ENCODE measurements around the gene EP400.

The EP400 gene

GRCh38 chr12:132021965-132022364 lies 72.2 kb downstream of the EP400 start:
- TF ChIP-seq, protein P1, sequence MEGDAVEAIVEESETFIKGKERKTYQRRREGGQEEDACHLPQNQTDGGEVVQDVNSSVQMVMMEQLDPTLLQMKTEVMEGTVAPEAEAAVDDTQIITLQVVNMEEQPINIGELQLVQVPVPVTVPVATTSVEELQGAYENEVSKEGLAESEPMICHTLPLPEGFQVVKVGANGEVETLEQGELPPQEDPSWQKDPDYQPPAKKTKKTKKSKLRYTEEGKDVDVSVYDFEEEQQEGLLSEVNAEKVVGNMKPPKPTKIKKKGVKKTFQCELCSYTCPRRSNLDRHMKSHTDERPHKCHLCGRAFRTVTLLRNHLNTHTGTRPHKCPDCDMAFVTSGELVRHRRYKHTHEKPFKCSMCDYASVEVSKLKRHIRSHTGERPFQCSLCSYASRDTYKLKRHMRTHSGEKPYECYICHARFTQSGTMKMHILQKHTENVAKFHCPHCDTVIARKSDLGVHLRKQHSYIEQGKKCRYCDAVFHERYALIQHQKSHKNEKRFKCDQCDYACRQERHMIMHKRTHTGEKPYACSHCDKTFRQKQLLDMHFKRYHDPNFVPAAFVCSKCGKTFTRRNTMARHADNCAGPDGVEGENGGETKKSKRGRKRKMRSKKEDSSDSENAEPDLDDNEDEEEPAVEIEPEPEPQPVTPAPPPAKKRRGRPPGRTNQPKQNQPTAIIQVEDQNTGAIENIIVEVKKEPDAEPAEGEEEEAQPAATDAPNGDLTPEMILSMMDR (IDR thresholded peaks at IDR 0.05; ENCODE audit: low read depth, low read length), result no peak
- H3K4me3 ChIP-seq (ENCODE audit: low read depth, low read length), result no peak overlapping the region

DNA sequence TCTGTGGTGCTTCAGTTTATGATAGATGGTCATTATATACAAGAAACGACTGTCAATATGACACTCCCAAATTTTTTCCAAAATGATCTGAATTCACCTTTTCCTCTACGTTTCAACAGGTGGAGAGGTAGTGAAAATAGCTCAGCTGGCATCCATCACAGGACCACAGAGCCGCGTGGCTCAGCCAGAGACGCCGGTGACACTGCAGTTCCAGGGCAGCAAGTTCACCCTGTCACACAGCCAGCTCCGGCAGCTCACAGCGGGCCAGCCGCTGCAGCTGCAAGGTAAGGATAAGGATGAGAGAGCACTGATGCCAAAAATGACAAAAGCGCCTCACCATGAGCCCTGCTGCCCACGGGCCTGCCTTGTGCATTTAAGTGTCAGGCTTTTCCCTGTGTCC lies 73.9 kb downstream of the EP400 start:
- TF ChIP-seq, protein P1 (IDR thresholded peaks at IDR 0.05; ENCODE audit: low read depth, low read length), result no peak
- no peak overlapping the region for H3K4me3 ChIP-seq (ENCODE audit: low read depth, low read length)

- no peak overlapping the region for H3K4me3 ChIP-seq (ENCODE audit: low read depth, low read length)
- TF ChIP-seq, protein P1 (IDR thresholded peaks at IDR 0.05; ENCODE audit: low read depth, low read length), result no peak
These were observed 75.0 kb downstream of the EP400 start for GRCh38 chr12:132024758-132025157.

- TF ChIP-seq, protein P1 (IDR thresholded peaks at IDR 0.05; ENCODE audit: low read depth, low read length), result no peak
- H3K4me3 ChIP-seq (ENCODE audit: low read depth, low read length), result no peak overlapping the region
These were observed 75.8 kb downstream of the EP400 start for GRCh38 chr12:132025526-132025925.

DNA sequence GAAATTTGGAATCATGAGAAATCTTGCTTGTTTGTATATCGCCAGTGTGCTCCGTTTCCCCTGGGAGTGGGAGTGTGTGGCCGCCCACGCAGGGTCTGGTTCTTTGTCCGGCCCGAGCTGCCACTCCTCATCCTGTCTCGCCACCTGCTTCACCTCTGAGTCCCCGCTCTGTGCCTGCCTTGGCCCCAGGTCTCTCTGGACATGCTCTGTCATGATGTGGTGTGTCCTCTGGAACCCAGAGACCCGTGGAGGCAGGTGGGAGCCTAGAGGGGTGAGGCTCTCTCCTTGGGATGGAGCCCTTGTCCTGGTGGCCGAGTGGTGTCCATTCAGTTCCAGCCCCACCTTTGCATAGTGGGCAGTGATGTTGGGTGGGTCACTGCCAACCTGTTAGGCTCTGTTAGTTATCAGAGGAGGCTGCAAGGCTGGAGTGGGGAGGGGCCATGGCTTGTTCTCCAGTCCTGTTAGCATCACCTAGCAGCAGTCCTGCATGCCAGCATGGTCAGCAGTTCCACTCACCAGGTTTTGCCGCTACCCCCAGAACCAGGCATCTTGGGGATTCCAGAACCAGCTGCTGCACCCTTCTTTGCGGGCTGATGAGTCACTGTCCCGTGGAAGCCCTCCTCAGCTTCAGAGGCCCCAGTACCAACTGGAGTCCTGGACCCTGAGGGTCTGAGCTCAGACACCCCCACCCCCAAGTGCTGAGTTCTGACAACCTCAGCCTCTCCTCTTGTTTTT lies 76.5 kb downstream of the EP400 start:
- H3K4me3 ChIP-seq (ENCODE audit: low read depth, low read length), result no peak overlapping the region
- TF ChIP-seq, protein P1 (IDR thresholded peaks at IDR 0.05; ENCODE audit: low read depth, low read length), result no peak

GRCh38 chr12:132026796-132027500 lies 77.2 kb downstream of the EP400 start:
- H3K4me3 ChIP-seq (ENCODE audit: low read depth, low read length), result no peak overlapping the region
- TF ChIP-seq, protein P1 (IDR thresholded peaks at IDR 0.05; ENCODE audit: low read depth, low read length), result no peak

- H3K4me3 ChIP-seq (ENCODE audit: low read depth, low read length), result no peak overlapping the region
- TF ChIP-seq, protein P1 (IDR thresholded peaks at IDR 0.05; ENCODE audit: low read depth, low read length), result no peak
These were observed 77.9 kb downstream of the EP400 start for GRCh38 chr12:132027636-132028035.

Data from WI38 (cell line).